IPS-NIHi7 (cell line): ENCODE results near the gene COX19.

Experiments
- DNase-seq: peaks from one replicate; pipeline ENCODE4 v3.0.0; 2012; ENCODE audit warnings: mixed read lengths; ENCODE audit errors: extremely low spot score

COX19 gene

DNA sequence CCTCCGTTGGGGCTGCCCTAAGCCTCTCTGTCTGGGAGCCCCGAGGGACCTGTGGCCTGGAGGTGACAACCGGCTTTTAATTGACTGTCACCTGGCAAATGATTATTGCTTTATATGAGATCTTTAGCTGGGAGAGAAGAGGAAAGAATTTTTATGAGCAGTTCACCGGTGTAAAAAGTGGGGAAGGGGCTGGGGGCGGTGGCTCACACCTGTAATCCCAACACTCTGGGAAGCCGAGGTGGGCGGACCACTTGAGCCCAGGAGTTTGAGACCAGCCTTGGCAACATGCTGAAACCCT lies 2.6 kb upstream of the COX19 start:
- DNase-seq = no peak

DNA sequence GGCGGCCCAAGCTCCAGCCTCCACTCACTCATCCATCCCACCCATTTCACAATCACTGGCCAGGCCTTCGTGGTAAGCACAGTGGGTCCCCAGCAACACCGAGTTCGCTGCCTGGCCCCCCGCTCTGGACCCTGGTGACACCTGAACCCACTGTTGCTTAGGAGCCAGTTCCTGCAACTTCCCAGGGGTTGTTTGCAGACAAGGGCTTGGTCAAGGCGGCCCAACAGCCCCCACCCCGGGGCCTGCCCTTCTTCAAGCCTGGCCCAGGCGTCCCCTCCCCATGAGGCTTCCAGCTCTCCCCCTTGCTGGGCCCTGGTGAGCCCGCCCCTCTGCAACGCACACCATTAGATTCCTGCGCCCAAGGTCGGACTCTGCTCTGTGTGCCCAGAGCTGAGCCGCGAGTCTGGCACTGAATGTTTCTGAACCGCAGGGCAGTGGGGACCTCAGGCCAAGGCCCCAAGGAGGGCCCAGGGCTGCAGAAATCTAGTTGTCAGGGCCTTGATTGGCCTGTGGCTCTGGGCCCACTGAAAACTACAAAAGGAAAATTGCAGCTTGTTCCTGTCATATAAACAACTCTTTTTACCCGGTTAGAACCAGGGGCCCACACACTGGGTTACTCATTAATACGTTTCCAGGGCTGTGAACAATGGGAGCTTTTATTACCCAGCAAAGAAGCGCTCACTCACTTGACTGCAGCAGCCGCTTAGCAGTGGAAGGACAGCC lies 2.1 kb upstream of the COX19 start:
- DNase-seq = no peak

DNA sequence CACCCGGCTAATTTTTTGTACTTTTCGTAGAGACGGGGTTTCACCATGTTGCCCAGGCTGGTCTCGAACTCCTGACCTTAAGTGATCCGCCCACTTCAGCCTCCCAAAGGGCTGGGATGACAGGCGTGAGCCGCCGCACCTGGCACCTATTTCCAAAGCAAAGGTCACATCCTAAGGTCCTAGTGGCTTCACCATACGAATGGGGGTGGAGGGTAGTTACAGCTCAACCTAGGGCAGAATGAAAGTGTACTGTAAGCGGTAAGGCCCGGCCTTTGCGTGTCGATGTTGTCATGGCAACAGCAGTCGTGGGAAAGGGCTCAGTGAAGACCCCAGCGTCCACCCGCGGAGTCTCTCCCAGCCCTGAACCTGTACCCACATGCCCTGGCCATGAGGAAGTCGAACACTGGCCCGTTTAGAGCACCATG lies 1.6 kb upstream of the COX19 start:
- no peak for DNase-seq

DNA sequence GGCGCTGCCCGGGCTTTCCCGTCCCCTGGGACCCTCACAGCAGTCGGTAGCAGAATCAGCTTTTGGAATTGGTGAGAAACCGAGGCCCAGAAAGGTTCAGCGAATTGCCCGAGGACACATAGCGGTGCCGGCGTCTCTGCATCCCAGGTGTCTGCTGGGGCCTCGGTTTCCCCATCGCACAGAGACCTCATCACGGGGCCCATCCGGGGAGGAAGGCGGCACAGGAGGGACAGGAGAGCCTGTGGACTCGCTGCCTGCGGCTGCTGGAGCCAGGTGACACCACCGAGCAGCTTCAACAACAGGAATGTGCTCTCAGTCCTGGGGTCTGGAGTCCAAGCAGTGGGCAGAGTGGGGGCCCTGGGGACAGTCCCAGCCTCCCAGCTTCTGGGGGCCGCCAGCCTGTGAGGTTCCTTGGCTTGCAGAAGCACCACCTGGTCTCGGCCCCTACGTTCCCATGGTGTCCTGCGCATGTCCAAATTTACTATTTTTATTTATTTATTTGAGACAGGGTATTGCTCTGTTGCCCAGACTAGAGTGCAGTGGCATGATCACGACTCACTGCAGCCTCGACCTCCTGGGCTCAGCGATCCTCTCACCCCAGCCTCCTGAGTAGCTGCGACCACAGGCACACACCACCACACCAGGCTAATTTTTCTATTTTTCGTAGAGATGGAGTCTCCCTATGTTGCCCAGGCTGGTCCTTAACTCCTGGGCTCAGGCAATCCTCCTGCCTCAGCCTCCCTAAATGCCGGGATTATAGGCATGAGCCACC lies 539 bp upstream of the COX19 start:
- DNase-seq = no peak

DNA sequence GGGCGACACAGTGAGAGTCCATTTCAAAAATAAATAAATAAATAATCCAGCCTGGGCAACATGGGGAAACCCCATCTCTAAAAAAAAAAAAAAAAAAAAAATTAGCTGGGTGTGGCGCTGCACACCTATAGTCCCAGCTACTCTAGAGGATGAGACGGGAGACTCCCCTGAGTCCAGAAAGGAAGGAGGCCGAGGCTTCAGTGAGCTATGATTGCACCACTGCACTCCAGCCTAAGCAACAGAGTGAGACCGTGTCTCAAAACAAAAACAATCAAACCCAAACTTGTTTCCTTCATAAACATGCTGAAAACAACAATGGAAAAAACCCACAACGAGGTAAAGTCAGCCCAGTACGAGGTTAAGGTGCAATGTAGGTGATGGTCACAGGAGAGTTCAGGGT lies 1.2 kb downstream of the COX19 start:
- no peak for DNase-seq

DNA sequence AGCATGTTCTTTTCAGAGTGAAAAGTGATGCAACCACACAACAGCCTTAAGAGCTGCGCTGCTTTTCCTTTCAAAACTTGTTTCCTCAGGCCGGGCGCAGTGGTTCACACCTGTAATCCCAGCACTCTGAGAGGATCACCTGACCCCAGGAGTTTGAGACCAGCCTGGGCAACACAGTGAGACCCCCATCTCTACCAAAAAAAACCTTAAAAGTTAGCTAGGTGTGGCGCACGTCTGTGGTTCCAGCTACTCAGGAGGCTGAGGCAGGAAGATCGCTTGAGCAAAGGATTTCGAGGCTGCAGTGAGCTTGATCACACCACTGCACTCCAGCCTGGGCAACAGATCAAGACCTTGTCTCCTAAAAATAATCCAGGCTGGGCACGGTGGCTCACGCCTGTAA lies 2.0 kb downstream of the COX19 start:
- DNase-seq = no peak

DNA sequence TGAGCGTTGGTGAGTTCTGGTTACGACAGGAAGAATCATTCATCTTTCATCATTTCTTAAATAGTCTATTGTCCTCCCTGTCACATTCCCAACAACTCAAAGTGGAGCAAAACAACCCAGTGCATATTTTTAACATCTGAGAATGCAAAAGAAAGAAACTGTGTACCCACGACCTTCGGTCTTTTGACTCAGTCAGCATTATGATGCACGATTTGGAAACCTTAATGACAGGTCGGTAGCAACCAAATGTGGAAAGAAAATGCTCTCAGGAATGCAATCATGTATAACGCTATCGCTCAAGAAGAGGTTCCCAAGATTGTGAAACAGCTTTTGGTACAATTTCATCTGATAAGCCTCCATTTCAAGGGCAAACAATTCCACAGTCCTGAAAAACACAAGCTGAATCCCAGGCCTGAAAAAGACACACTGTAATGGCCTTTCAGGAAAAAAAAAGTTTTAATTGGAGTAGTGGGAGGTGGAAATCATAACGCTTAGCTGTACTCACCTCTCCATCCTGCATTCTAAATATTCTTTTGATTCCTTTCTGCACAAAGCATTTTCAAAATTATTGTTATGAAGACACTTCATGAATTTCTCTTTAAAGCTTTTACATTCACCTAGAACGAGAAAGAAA lies 2.6 kb downstream of the COX19 start:
- no peak for DNase-seq

DNA sequence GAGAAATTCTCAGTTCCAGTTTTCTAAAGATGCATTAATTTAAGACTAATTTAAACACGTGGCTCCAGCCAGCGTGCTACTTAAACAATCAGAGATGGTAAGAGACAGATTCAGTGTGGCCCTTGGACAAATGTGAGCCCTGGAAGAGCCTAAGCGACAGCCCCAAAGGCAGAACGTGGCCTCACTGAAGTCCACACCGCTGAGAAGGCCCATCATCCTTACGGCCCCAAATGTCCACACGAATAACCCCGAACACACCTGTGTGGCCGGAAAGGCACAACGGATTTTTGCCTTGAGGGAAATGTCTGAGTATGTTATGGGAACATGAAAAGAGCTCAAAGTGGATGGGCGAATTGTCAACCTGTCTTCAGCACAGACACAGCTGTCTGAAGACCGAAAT lies 3.2 kb downstream of the COX19 start:
- DNase-seq = no peak

DNA sequence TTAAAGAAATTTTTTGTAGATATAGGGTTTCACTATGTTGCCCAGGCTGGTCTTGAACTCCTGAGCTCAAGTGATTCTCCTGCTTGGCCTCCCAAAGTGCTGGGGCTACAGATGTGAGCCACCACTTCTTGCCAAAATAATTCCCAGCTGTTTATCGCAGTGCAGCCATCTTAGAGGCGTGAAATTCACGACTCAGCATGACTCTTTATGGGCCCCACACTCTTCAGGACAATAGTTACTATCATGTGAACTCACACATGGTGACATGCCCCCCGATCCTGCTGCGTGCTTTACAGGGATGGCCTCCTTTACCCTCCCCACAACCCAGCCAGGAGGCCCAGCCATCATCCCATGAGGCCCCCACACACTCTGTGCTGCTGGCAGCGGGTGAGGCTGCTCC lies 4.6 kb downstream of the COX19 start:
- no peak for DNase-seq

DNA sequence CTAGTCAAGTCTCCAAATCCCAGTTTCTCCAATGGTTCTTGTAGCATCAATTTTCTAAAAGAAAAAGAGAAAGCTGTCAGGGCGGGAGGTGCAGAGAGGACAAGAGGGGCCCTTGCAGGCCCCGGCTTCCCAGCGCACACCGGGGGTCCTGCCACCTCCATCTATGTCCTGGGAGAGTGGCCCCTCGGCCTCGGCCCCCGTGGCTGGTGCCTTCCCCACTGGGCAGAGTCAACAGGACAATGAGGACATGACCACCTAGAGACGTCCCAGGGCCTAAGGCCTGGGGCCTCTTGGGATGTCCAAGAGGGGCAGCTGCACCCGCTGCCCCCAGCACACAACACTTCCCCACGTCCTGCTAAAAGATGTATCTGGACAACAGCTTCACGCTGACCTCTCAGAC lies 5.9 kb downstream of the COX19 start:
- DNase-seq = no peak

DNA sequence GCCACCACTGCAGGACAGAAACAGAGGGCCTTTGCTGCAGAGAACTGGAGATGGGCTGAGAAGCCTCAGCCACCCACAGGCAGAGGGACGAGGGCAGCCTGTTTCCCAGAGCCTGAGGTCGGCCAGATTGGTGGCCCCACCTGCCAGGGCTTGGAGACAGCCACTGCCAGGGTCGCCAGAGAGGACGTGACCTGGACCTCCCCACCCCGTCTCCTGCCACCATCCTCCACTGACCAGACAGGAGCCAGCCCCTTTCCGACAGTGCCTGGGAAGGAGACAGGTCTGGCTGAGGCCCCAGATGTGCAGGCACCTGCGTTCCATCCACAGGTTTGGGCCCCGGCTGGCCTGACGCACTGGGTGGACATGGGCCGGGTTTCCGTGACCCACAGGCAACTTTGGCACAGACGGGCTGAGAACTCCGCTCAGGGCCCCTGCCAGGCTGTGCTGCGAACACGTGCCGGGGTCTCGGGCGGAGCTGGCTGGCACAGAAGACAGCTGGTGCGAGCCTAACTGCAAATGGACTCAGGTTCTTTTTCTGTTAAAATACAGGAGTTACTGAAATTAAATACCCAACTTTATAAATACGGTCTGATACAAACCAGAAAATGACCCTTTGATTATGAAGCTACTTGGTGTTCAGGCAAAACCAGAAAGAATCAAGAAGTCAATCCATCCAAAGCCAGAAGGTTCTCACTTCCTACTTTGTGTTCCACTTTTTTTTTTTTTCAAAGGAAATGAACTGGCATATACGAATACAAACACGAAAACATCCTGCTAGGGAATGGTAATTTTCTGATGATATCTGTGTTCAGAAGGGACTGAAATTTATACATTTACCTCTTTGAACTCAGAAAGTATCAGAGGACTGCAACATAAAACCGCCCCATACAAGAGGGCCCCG lies 6.9 kb downstream of the COX19 start:
- DNase-seq = no peak

DNA sequence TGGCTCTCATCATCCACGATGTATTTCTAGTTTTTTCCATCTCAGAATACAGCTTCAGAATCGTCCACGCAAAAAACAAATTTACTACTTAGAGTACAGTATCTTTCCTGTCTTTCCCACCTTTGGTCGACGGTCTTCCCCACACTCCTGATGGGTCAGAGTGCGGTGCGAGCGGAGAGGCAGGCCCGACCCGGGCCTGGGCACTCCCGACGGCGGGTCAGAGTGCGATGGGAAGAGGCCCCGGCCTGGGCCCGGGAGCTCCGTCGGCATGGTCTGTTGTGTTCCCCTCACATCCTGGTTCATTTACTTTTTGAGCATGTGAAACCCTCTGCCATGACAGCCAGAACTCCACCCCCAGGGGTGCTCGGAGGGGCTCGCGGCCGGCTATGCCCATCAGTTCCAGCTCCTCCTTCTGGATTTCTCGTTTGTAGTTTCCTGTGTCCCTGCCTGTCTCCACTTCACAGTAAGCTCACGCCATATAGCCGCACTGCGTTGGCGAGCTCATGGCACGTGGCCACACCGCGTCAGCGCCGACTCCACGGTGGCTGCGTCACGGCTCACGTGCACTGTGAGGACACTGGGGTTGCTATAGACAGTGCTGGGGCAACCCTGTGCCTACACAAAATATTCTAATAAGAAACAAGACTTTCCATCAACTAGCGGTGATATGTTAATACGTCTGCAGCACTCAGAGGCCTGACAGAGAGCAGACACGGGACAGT lies 7.8 kb downstream of the COX19 start:
- DNase-seq = no peak

DNA sequence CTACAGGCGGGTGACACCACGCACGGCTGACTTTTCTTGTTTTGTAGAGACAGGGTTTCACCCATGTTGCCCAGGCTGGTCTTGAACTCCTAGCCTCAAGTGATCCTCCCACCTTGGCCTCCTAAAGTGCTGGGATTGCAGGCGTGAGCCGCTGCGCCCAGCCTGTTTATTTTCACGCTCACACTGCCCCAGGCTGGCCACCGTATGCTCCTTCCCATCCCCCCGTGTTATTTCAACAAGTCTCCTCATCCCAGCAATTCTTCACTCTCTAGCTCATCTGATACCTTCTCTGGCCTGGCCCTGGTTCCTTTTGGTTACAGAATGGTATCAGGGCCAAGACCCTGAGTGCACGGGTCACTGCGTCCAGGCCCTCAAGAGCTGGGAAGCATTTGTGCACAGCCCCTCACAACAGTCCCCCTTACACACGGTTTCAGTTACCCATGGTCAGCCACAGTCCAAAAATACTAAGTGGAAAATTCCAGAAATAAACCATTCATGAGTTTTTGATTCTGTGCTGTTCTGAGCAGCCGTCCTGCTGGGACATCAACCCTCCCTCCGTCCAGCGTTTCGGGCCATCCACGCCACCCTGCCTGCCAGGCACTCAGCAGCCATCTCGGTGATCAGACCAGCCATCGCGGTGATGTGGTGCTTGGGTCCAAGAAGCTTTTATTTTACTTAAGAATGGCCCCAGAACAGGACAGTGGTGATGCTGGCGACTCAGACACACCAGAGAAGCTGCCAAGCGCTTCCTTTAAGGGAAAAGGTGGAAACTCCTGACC lies 8.9 kb downstream of the COX19 start:
- DNase-seq = no peak

DNA sequence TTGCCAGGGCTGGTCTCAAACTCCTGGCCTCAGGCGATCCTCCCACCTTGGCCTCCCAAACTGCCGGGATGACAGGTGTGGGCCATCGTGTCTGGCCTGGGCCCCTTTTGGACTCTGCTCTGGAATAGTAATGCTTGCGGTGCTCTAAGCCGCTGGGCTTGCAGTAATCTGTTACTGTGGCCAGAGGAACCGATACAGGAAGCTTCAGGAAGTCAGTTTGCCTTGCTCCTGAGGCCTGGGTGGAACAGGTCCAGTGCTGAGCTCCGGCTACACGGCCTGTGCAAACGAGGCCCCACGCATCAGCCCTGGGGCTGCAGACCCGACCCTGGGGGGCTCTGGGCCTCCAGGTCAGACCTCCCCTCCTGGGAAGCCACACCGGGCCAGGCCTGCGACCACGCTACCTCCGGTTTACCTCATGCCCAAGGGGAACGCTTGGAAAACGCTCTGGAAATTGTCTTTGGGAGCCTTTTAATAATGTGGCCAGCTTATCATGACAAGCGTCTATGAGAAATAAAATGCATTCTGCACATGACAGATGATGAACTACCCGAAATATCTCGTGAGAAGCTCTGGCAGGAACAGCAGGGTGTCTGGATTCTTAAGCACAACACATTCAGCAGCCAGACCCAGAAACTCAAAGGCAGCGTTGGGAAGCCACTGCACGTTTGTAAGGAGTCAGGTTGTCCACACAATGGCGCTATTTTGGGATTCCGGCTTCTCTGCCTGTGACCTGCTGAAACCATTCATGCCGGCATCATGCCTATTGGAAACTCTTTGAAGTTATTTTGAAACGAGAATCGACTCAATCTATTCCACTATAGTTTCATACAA lies 10.7 kb downstream of the COX19 start:
- no peak for DNase-seq

DNA sequence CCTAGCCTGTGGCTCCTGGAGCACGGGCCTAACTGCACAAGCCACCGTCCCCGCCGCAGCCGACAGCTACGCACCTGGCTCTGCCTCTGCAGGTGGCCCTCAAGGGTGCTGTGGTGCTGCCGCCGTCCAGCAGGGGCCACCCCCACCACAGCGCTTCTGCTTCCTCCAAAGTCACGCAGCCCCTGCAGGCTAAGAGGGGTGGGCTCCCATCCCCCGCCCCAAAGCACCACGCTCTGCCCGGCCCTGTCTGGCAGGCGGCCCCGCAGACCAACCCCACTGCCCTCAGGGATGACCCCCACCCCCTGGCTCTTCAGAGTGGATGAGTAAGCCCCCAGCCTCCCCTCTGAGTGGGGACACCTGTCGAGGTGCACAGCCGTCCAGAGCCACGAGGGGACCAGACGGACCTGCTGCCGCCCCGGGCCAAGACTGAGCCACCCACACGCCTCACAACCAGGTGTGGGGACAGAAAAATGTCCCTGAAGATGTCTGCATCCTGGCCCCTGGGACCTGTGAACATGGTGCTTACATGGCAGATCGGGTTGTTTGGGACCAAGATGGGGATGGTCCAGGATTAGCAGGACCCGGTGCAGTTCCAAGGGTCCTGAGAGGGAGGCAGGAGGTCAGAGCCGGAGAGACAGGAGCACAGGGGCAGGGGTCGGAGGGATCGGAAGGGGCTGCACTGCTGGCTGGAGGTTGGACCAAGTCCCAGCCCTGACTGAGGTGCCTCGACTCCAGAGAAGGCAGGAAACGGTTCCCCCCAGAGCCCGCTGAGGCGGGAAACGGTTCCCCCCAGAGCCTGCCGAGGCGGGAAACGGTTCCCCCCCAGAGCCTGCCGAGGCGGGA lies 11.9 kb downstream of the COX19 start:
- no peak for DNase-seq

DNA sequence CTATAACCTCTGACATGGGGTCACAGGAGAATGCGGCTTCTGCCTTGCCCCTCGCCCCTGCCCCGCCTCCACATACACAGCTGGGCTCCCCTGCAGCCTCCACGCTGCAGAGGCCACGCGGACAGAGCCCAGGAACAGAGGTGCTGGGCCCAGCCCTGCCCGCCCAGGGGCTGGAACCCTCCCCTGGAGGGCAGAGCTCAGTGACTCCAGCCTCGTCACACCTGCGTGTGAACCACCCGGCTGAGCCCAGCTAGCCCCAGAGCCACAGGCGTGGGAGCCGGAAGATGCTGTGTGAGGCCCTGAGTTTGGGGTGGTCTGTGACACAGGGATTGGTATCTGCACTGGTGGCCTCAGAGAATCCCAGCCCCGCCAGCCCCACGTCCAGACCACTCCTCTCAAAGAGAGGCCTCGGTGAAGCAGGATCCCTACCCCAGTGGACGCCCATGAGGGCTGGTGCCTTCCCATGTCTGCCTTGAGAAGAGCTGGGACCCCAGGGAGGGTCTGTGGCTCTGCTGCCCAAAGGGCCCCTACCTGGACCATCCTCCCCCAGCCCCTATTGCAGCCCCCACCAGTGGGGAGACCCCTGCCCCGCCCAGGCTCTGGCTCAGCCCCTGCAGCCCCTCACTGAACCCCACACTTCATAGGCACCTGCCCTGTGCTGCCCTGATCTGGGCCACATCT lies 12.8 kb downstream of the COX19 start:
- DNase-seq = no peak

DNA sequence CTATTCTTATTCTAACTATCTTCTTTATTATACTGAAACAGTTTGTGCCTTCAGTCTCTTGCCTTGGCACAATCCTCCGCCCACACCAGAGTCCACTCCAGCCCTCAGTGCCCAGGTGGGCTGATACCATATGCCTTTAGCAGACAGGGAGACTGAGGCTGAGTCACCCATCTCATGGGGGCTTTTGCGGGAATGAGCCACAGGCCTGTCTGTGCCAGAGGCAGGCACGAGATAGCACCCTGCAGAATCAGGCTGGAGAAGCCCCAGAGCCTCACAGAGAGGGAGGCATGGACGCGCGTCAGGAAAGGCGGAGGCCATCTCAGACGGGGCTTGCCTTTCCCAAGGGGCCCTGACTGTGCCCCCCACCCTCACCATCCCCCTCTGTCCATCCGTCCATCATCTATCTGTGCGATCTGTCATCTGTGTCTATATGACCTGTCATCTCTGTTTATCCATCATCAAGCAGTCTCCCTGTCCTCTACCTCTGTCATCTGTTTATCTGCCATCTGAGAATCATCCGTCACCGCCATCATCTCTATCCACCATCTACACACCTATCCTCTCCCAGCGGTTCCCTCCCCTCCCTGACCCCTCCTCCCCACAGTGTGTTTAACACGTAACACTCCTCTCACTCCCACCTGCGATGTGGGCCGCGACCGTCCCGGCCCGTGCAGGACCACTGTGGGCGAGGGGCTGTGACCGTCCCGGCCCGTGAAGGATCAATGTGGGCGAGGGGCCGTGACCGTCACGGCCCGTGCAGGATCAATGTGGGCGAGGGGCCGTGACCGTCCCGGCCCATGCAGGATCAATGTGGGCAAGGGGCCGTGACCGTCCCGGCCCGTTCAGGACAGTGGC lies 13.6 kb downstream of the COX19 start:
- no peak for DNase-seq
